Right renal pelvis (tissue), 4 donors: ENCODE measurements around the gene MCIDAS. TPM values are rescaled to one million over a fixed set of nuclear protein-coding genes. Genes with fewer than 3 reads are reported as not detected.

Experiments
- DNase-seq, 4 donors: peaks; one replicate each; pipeline ENCODE4 v3.0.0-alpha.2; 2013; ENCODE audit warnings: low read depth in 4 of 4, low spot score in 3 of 4, missing footprints in 1 of 4
- polyA plus RNA-seq, 4 donors: library from polyadenylated mRNA; unstranded; fragments of 120-200 nt; gene quantifications; one replicate each; pipeline ENCODE4 v1.2.1, GENCODE V29; 2013; ENCODE audit not compliant: insufficient read length in 4 of 4

Gene MCIDAS
- polyA plus RNA-seq, 4 donors = 0.75 to 1.4 (median 0.91) TPM

DNA sequence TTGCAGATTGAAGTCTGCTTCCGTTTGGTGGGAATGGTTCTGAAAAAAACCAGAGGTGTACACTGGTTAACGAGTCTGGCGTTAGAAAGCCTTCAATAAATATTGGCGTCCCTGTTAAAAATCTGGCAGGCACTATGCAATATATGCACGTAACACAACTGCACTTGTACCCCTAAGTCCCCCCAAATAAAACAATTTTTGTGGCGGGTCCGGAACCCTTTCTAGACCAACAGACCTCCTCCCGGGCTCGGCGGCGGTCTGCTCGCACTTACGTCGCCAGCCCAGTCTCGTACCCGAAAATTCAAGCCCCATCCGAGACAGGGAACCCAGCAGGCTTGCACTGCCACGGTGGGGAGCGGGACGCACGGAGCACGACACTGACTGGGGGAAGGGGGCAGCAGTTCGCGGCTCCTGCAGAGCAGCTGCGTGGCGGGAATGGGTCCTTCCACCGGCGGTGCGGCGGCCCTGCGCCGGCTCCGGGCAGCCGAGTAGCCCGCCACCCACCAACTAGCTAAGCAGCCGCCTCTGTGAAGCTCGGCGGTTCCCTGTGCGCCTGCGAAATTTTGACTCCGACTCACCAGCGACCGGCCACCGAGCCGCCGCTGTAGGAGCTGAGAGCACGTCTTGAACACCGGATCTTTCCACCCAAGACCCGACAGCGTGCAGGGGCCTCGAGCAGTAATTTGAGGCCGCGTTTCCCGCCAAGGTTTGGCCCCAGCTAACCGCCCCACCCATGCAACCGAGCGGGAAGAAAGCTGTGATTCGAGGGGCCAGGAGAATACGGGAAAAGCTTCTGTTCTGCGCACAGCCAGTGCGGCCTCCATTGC lies 3.9 kb downstream of the MCIDAS start:
- DNase-seq = no peak

DNA sequence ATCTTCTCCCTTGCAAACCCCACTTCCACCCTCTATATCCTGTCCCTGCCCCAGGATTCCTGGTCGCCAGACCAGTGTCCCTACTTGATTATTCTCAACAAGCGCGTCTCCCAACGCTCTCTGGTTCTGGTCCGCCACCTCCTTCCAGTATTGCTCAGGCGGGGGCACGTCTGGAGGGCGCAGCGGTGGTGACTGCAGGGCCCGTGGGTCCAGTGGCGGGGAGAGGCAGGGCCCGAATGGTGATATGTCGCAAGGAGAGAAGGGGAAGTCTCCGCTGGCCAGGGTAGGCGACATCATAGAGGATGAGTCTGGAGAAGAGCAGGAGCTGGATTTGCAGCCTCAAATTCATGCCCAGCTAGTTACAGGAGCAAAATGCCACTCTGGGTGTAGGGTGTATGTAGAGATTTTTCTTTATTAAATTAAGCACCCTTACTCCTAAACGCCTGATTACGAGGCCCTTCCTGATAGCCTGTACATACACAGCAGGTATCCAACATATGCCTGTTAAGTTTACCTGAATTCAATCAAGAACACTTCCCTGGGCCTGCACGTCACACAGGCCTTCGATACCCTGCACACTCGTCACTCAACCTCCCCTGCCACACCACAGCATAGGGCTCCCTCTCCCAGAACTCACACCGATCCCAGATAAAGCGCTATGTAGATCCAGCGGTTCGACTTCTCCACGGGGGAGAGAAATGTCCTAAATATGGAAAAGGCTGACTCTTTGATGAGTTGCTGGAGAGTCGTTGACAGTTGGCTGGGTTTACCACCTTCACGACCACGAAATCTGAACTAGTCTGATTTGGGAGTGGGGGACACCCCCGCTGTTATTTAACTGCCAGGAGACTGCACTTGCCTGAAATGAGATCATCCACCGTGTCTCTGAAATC lies 4.8 kb downstream of the MCIDAS start:
- DNase-seq = no peak

DNA sequence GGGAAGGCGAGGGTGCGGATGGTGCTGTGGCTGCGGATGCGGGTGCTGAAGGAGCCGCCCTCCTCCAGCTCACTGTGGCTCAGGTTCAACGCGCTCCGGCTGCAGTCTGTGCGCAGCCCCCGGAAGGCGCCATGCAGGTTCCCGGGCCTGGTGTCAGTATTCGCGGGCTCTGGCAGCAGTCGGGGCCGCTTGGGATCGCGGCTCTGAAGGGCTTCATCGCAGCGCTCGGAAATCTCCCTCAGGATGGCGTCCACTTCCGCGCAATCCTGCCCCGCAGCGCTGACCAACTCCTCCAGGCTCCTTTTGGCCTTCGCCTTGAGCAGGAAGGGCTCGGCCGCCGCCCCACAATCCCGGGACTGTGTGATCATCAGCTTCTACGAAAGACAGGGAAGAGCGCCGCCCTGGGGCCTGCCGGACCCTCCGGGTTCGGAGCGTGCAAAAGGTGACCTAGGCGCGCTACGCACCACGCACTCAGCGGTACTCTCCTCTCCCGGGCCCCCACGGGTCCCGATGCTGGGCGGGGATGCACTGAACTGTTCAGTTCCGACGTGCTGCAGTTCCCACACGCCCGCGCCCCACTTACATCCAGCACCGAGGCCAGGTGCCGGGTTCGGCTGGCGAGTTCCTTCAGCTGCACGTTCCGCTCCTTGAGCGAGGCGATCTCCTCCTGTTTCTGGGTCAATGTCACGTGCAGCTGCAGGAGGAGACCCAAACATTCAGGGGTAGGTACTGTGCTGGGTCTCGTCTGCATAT lies 6.5 kb downstream of the MCIDAS start:
- DNase-seq = no peak

DNA sequence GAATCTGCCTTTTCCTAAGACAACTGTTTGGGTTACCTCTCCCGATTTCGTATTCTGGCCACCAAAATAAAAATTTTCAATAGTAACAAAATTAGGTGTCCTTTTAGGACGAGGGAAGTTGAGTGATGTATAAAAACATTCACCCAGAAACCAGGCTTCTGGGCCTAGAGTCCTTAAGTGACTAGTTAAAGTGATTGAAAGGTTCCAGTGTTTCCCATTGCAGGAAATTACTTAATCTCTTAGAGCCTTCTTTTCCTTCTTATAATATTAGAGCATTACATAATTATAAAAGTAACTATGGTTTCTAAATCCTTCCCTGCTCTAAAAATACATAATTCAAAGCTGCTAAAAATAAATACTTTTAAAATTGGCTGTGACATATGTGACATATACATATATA lies 7.3 kb downstream of the MCIDAS start:
- no peak for DNase-seq

DNA sequence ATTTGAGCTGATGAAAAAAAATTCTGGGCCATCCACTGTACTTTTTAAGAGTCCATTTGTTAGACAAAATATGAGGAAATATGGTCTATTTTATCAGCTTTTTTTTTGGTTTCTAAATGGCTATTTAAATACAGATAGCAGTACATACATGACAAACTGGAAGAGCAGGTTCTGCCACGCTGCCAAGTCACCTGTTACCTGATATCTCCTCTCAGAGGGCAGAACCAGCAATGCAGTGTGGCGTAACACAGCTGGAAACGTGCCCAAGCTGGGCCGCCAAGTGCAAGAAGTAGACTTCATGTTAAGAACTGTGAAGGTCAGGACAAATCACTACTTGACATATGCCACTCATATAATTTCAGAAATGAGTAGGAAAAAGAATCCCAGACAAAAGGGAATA lies 8.1 kb downstream of the MCIDAS start:
- DNase-seq = peak in 1 of 4 donors; percentile 38

DNA sequence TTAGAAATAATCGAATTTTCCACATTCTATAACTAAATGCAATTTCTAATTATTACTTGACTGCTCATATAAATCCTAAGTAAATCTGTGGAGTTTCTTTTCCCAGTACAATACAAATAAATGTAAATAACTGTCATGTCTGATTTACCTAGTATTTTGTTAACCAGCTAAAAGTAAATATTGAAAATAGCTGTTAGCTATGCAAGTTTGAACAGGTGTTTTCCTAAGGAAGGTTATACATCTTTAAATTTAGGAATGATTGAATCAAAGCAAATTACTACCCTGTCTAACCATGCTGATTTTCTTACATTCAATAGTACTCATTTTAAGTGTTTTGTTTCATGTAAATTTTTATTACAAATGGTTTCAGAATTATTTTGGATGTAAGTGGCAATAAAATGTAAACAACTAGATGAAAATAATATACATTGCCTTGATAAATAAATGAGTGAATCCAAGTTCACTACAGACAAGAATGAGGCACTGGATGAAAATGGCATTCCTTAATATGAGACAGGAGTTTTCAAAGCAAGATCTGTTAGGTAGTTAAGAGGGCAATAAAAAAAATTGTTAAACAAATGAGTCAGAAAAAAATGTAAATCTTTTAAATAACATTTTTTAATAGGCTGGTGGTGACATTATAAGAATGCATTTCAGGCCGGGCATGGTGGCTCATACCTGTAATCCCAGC lies 15.8 kb downstream of the MCIDAS start:
- DNase-seq = no peak

DNA sequence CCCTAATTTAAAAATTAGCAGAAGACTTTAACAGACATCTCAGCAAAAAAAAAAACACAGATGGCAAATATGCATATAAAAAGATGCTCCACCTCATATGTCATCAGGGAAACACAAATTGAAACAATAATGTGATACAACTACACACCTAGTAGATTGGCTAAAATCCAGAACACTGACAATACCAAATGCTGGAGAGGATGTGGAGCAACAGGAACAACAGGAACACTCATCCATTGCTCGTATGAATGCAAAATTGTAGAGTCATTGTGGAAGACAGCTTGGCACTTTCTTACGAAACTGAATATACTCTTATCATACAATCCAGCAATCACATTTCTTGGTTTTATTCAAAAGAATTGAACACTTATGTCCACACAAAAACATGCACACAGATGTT lies 22.1 kb downstream of the MCIDAS start:
- no peak for DNase-seq

DNA sequence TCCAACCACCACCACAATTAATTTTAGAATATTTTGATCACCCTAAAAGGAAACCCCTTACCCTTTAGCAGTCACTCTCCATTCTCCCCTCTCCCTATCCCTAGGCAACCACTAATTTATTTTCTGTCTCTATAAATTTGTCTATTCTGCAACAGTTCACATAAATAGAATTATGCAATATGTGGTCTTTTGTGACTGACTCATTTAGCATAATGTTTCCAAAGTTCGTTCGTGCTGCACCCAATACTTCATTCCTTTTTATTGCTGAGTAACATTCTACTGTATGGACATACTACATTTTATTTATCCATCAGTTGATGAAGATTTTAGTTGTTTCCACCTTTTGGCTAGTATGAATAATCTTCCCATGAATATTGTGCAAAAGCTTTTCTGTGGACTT lies 36.0 kb downstream of the MCIDAS start:
- DNase-seq = no peak

DNA sequence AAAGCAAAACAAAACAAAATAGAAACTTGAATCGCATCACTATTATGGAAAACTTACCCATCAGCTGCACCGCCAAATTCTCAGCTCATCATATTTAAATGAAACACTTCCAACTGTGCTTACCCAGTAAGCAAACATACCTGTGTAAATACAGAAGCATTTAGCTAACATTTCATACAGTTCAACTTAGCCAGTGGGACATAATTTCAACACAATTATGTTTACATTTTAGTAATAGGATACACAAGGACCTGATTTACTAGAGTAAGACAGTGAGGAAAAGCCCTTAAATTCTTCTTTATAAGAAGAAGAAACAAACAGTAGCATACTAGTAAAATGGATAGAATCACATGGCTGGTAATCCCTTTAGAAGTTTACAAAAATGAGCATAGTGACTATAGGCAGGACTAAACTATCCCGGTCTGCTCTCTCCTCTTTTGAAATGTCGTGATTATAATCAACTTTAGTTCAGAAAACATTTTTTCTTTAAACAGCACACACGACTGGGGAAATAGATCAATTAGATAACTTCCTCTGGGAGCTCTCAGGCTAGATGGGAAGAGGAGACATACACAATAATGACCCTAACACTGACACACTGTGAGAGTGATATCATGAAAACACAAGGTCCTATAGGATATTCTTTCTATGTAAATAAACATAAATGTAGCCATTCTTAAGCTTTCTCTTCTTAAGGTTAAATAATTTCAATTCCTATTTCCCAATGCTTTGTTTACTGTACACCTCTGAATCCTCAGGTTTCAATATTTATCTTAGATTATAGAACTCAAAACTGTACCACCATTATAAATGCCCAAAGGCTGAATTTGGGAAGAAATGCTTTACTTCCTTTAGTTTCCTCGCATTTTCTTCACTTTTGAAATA lies 38.2 kb downstream of the MCIDAS start:
- no peak for DNase-seq

DNA sequence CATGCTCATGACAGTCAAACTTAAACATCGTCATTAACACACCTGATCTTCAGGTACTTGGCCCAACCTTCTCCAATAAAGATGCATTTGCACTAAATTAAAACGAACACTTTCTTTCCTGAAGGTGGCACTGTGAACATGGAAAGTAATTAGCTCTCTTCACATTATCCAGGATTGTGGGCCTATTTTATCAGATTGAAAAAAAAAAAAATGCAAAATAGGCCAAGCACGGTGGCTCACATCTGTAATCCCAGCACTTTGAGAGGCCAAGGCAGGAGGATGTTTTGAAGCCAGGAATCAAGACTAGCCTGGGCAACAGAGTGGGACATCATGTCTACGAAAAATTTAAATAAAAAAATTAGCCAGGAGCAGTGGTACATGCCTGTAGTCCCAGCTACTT lies 39.7 kb downstream of the MCIDAS start:
- DNase-seq = no peak

DNA sequence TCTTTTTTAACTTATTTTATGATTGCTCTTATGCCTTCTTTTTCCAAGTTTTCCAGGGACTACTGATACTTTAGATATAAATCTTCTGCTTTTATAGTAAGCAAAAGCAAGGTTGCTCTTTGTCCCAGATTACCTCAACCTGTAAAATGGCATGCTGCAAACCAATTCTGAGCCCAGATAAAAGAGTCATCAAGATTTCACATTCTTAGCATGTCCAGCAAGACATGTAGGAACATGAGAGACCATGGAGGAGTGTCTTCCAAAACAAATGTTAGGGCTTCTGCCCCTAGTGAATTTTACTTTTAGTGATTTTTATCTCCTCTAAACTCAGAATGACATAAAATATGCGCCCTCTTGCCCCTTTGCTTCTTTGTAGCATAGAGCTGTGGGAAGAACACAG lies 47.1 kb downstream of the MCIDAS start:
- DNase-seq = no peak

DNA sequence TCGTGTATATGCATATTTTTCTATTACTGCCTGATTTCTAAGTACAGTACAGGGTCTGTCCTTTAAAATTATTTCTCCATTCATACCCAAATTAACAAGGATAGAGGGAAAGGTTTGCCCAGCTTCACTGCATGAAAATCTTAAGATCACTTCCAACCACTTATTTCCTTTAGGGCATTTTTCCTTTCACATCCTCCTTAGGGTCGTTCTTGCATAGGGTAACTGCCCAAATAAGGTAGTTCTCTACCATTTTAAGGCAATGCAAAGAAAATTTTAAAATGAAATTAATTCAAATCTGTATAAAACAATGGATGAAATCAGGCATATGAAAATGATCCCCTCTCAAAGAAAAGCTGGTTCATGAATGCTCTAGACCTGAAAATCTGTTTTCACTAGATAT lies 50.0 kb downstream of the MCIDAS start:
- DNase-seq = no peak

DNA sequence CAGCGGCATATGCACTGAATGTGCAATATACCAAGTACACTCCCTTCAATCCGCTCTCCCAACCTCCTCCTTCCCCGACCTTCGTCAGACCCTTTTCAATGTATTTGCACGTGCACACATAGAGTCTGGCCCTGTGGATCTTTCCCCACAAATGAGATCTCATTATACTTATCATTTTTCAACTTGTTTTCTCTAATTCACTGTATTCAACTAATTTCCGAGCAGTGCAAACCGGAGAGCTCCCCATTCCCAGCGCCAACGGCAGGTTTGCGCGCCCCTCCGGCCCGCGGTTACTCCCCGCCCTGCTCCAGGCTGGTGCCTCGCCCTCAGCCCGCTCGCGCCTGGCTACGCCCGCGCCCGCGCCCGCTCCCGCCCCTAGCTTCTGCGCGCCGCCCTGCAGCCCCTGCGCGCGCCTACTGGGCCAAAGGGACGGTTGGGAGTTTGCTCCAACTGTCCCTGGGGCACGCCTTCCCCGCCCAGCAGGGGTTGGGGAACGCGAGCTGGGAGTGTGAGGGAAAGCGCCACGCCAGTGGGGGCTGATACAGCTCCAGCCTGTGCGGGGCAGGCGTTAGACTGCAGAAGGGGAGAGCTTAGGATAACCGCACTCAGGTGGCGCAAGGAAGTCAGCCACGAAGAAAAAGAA lies 50.8 kb downstream of the MCIDAS start:
- DNase-seq = no peak

DNA sequence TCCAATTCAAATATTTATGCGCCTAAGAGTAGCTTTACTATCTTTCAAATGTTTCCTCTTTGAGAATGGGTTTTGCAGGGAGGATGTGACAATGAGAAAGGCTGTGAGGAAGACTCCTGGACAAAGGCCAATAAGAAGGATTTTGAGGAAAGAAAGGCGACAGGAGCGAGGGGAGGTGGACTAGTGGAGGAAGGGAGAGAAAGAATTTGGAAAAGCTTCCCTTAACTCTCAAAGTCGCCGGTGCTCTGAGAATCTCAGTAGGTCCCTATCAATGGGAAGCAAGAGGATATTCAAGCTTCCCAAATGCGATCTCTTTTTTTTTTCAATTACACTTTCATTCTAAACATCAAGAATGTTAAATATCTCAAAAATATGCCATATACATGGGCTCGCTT lies 51.3 kb downstream of the MCIDAS start:
- DNase-seq = no peak

DNA sequence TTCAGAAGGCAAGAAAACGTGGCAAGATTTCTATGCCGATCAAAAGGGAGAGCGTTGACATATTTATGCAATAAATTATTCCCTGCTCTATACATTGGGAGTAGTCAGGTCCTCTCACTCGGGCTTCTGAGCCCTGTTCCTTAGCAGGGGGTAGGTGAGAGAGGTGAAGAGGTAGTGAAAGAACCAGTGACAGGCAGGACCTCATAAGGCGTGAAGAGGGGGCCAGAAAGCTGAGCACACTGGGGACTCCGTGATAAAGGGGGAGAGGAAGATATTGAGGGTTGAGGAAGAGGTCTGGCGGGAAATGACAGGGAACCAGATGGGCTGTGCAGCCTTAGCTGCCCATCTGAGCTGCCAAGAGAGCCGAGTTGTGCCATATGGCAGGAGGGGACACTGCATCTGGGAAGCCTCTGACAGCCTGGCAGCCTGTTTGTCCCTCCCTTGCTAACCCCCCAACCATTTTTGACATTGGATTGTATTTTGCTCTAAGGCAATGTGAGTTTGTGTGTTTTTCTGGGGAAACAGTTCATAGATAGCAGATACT lies 53.4 kb downstream of the MCIDAS start:
- no peak for DNase-seq

DNA sequence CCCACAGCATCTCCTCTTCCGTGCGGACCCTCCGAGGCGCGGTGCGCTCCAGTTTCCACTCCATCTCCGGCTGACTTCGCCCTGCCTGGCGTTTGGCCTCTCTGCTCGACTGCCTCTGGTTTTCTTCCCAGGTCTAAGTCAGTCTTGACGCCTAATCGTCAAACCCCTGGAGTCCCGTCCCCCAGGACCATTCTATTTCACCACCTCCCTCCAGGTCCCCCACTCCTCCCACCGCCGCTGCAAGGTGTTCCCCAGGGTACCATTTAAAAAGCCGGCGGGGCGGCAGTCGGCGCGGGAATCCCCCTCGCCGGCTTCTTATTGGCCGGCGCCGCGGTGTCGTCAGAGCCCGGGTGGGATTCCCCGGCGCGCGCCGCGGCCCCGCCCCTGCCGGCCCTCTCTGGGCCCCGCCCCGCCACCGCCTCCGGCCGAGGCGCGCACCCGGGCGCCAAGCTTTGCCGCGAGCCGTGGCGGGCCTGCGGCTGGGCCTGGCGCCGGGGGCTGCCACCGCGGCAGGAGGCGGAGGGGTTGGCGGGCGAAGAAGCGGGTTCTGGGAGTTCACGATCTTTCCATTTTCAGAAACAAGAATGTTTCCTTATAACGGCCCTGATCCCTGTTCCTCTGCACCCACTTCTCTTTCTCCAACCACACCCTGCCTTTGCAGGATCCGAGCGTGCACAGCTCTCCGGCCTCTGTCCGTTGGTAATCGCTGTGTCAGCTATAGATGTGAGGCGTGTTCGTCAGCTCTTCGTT lies 54.0 kb downstream of the MCIDAS start, which contains the start of gene CDC20B:
CDC20B (minus strand) TSS at position 241 of the 750 bp plus-strand sequence; CDS start at position 64, 177 bp downstream.
- peak in 3 of 4 donors; percentile 44 to 64 (median 48) for DNase-seq

DNA sequence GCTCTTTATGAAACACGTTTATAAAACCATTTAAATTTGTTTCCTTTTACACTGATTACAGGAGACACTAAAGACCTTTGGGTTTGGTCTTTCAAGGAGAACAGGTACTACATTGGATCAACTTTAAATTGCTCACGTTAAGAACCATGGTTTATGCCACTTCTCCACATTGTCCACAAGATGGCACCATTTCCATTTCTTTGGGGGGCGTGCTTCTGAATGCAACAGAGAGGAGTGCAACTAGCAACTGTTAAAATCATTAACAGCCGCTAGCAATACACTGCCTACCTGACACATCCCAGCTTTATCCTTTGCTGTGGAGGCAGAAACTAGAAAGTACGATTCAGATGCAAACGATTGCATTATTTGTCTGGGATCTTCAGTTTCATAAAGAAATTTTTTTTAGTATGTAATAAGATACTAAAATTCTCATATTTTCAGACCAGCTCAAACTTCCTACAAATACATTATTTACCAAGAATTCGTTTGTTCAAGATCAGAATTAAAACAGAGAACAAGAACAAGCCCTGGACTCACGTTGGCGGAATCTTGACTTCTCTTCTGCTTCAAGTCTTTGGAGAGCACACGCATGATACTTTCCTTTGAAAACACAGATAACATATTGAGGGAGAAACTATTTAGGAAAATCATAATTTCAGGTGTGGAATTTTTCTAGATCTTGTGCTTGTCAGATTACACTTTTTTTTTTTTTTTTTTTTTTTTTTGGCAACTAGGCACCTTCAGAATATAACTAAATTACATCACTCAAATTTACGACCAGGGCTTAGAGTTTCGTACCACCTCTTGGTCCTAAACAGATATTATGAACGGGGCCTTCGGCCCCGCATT lies 54.8 kb downstream of the MCIDAS start:
- DNase-seq = peak; percentile 63 to 75 (median 71)
